8988T (cell line): ENCODE measurements around the gene DECR2.

Source experiments
- DNase-seq: peaks from one replicate; pipeline ENCODE4 v3.0.0; 2011

The DECR2 gene

GRCh38 chr16:450785-451512, 49.3 kb downstream of the DECR2 start:
- no peak for DNase-seq

DNA sequence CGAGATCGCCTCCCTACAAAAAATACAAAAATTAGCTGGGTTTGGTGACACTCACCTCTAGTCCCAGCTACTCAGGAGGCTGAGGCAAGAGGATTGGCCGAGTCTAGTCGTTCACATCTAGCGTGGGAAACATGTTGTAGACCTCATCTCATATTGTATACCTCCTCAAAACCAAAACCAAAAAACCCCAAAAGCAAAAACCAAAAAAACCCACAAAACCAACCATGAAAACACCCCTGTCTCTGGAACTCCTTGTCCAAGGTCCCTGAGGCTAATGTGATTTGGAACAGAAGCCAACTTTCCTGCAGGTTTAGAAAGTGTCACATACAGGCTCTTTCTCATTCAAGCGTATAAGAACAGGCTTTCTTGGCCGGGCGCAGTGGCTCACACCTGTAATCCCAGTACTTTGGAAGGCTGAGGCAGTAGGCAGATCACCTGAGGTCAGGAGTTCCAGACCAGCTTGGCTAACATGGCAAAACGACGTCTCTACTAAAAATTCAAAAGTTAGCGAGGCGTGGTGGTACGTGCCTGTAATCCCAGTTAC, 52.8 kb downstream of the DECR2 start:
- no peak for DNase-seq

- DNase-seq, result no peak
Measured at GRCh38 chr16:455453-455852, 53.8 kb downstream of the DECR2 start.

- no peak for DNase-seq
Measured at GRCh38 chr16:456891-457483, 55.3 kb downstream of the DECR2 start.

DNA sequence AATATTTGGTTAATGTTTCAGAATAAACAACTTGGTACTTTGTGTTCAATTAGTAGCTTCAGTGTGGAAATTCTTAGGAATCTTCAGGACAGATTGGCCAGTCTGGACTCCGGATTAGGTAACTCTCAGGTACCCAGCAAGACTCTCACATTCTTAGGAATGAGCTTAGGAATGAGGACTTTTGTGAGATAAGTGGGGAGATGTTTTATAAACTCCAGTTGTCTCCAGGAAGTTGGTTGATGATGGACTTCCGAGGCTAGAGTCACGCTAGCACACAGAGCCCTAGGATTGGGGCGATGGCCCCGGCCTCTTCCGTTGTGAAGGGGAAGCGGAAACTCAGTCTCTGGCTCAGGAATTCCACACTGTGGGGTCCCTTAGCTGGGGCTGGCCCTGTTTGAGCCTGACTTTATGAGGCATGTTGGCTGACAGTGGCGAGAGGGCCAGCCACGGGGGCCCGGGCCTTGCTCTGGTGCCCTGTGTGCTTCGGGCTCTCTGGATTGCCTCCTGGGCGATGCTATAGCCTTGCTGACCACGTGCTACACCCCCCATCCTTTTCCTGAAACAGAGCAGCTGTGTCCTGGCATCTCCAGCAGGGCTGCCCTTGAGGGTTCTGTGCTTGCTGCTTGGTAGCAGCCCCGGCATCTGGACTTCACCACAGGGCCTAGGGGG, 56.2 kb downstream of the DECR2 start:
- DNase-seq, result no peak

- no peak for DNase-seq
Measured at GRCh38 chr16:459761-460160, 58.1 kb downstream of the DECR2 start.

GRCh38 chr16:460787-461186, 59.1 kb downstream of the DECR2 start:
- no peak for DNase-seq
